B cell (primary cell): Measurements from ENCODE around the gene SLC35E3. TPM values are rescaled to one million over a fixed set of nuclear protein-coding genes. Genes with fewer than 3 reads are reported as not detected.

Experiments used
- ATAC-seq: fragments of 200-7000 bp; cut with Tn5 transposase; one replicate; pipeline ENCODE4 v1.10.0; 2021; ENCODE audit warnings: low read depth, mild to moderate bottlenecking, moderate number of reproducible peaks, moderate library complexity
- CTCF ChIA-PET: fragments of 350-600 bp; sonication (Branson Sonifier 250); formaldehyde crosslinking; loops from one replicate; lab custom pipeline; 2021; ENCODE audit warnings: antibody characterized with exemption, inconsistent platforms; lab: Charles Lee
- POLR2A ChIA-PET: fragments of 350-600 bp; sonication (Branson Sonifier 250); formaldehyde crosslinking; loops from one replicate; lab custom pipeline; 2021; ENCODE audit warnings: antibody characterized with exemption; lab: Charles Lee
- DNase-seq: peaks from one replicate; pipeline ENCODE4 v3.0.0; 2013
- H2AFZ ChIP-seq: 2 replicates; pipeline ENCODE4 v1.6.1; 2012; ENCODE audit warnings: mild to moderate bottlenecking, low read depth, low read length; ENCODE audit not compliant: insufficient read depth, poor library complexity, severe bottlenecking
- H3K27ac ChIP-seq, 2 donors: 1 replicate in 1 of 2; 2 replicates in 1 of 2; pipeline ENCODE4 v1.5.1; 2012 to 2013; ENCODE audit warnings: low read length in 2 of 2, mild to moderate bottlenecking in 2 of 2, moderate library complexity in 1 of 2
- H3K27me3 ChIP-seq, 4 experiments: fragments of 200-600 bp in 1 of 4; sonication (generic) in 1 of 4; replicated peaks in 1 of 4; 1 replicate in 2 of 4; 2 replicates in 2 of 4; pipeline versions ENCODE4 v1.6.1 to v1.7.0; 2013 to 2016; ENCODE audit warnings: low read length in 3 of 4, mild to moderate bottlenecking in 2 of 4, mixed read lengths in 1 of 4, moderate library complexity in 1 of 4; ENCODE audit not compliant: insufficient read depth in 4 of 4, control insufficient read depth in 3 of 4; ENCODE audit errors: control extremely low read depth in 1 of 4
- H3K36me3 ChIP-seq, 2 experiments: replicated peaks in 1 of 2; 1 replicate in 1 of 2; 2 replicates in 1 of 2; pipeline versions ENCODE4 v1.6.1 to v1.7.1; 2013; ENCODE audit warnings: low read length in 1 of 2; ENCODE audit not compliant: insufficient read depth in 2 of 2, control insufficient read depth in 1 of 2; ENCODE audit errors: control extremely low read depth in 1 of 2, extremely low read depth in 1 of 2
- H3K4me1 ChIP-seq, 2 donors: fragments of 200-600 bp in 1 of 2; sonication (generic) in 1 of 2; 1 replicate in 1 of 2; 2 replicates in 1 of 2; pipeline versions ENCODE4 v1.5.1 to v1.6.1; 2013 to 2017; ENCODE audit warnings: low read length in 2 of 2; ENCODE audit not compliant: control insufficient read depth in 2 of 2, insufficient read depth in 2 of 2
- H3K4me2 ChIP-seq: replicated peaks from 2 replicates; pipeline ENCODE3; 2012; ENCODE audit warnings: mild to moderate bottlenecking, low read depth, low read length; ENCODE audit not compliant: poor library complexity, severe bottlenecking
- H3K4me3 ChIP-seq, 5 experiments: fragments of 200-600 bp in 1 of 5; sonication (generic) in 1 of 5; 1 replicate in 3 of 5; 2 replicates in 2 of 5; pipeline versions ENCODE4 v1.5.1 to v1.7.0; 2011 to 2016; ENCODE audit warnings: low read length in 4 of 5, mild to moderate bottlenecking in 4 of 5, low read depth in 2 of 5, control low read depth in 1 of 5, moderate library complexity in 1 of 5; ENCODE audit not compliant: insufficient read depth in 1 of 5; ENCODE audit errors: control extremely low read depth in 1 of 5, extremely low read depth in 1 of 5
- H3K79me2 ChIP-seq: fragments of 200-600 bp; sonication (generic); one replicate; pipeline ENCODE4 v1.6.0; 2016; ENCODE audit warnings: low read length; ENCODE audit not compliant: control insufficient read depth, insufficient read depth
- H3K9ac ChIP-seq: fragments of 200-600 bp; sonication (generic); 2 replicates; pipeline ENCODE4 v1.6.1; 2017; ENCODE audit warnings: mild to moderate bottlenecking, low read length, moderate library complexity
- H3K9me3 ChIP-seq, 3 donors: one replicate each; pipeline versions ENCODE4 v1.6.1 to v1.7.1; 2013; ENCODE audit warnings: low read length in 2 of 3; ENCODE audit not compliant: control insufficient read depth in 2 of 3, insufficient read depth in 1 of 3; ENCODE audit errors: control extremely low read depth in 1 of 3
- H4K20me1 ChIP-seq: 2 replicates; pipeline ENCODE4 v1.6.0; 2012; ENCODE audit warnings: mild to moderate bottlenecking, low read length; ENCODE audit not compliant: insufficient read depth, control insufficient read depth, poor library complexity, severe bottlenecking
- H3K27ac Mint-ChIP-seq: one replicate; pipeline ENCODE4 v1.8.0; 2021; ENCODE audit warnings: mixed read lengths
- H3K27me3 Mint-ChIP-seq: one replicate; pipeline ENCODE4 v1.8.0; 2021; ENCODE audit warnings: mixed read lengths
- H3K4me1 Mint-ChIP-seq: one replicate; pipeline ENCODE4 v1.8.0; 2021; ENCODE audit warnings: mixed read lengths
- H3K4me3 Mint-ChIP-seq: one replicate; pipeline ENCODE4 v1.8.0; 2021; ENCODE audit warnings: mixed read lengths
- H3K9me3 Mint-ChIP-seq: one replicate; pipeline ENCODE4 v1.8.0; 2022; ENCODE audit warnings: mixed read lengths; ENCODE audit not compliant: insufficient read depth
- CTCF ChIP-seq: fragments of 200-600 bp; IDR thresholded peaks from one replicate; pipeline ENCODE4 v1.8.0; 2022; ENCODE audit warnings: antibody characterized with exemption, mild to moderate bottlenecking
- EZH2 ChIP-seq: IDR thresholded peaks from 2 replicates; pipeline ENCODE4 v1.6.1; 2012; ENCODE audit warnings: borderline replicate concordance, low read depth, mild to moderate bottlenecking, moderate library complexity, low read length; ENCODE audit not compliant: insufficient read depth, poor library complexity, severe bottlenecking
- WGBS: methylation state at CpG from one replicate; pipeline ENCODE4 v1.1.5; 2013; ENCODE audit warnings: missing lambda C conversion rate; ENCODE audit not compliant: insufficient coverage; 5-methylcytosine and 5-hydroxymethylcytosine counted together
- intact Hi-C: fragments of 100-400 bp; cut with micrococcal nuclease; formaldehyde crosslinking; loops from one replicate; pipeline ENCODE4 v1.10.0; 2022
- polyA plus RNA-seq: library from polyadenylated mRNA; depleted of rRNA; stranded (reverse); fragments of >200 nt; gene quantifications from 2 replicates; pipeline ENCODE4 v1.2.3, GENCODE V29; 2012
- total RNA-seq, 2 donors: library from RNA; stranded (reverse); fragments of 120-200 nt in 1 of 2; gene quantifications; 1 replicate in 1 of 2; 2 replicates in 1 of 2; pipeline versions ENCODE4 v1.2.3 to v1.2.4, GENCODE V29; 2013 to 2022

Gene SLC35E3
- total and polyA plus RNA-seq, 2 donors (not counting 1 experiment from before 2014, with no cell fraction given), result 7.0 to 15.1 TPM

GRCh38 chr12:68804657-68805591 lies 58.9 kb downstream of the SLC35E3 start:
- peaks cover 17% of the 10 kb centered on the region for H3K4me1 Mint-ChIP-seq
- DNase-seq (no peak), ATAC-seq (no peak)
- no peaks in the 10 kb centered on the region for H3K9me3 Mint-ChIP-seq
- H3K36me3 ChIP-seq, result peaks cover 0 to 3% of the 10 kb centered on the region in 2 experiments
- no peaks in the 10 kb centered on the region for H3K27me3 Mint-ChIP-seq
- H3K4me3 Mint-ChIP-seq, result no peak overlapping the region
- H2AFZ ChIP-seq, result no peak overlapping the region
- 96% methylated on average over 31 of the region's 32 CpGs for WGBS
- no peaks in the 10 kb centered on the region for H3K9me3 ChIP-seq
- no peak overlapping the region for H3K9ac ChIP-seq
- ChIA-PET CTCF (no interaction called here), POLR2A (no interaction called here)
- intact Hi-C loops, result loop anchor here (5.0 to 10.0 kb wide), 2 partner anchors 580 to 1158 kb away; partner anchors contain the start of genes DYRK2 and IL26
- H3K4me2 ChIP-seq, result no peak overlapping the region
- no peak overlapping the region for H3K4me3 ChIP-seq
- H3K27ac Mint-ChIP-seq, result no peak overlapping the region
- H3K27me3 ChIP-seq, result no peaks in the 10 kb centered on the region
- H3K27ac ChIP-seq, result no peak overlapping the region
- peaks cover 11% of the 10 kb centered on the region in 2 donors for H3K4me1 ChIP-seq
- H3K79me2 ChIP-seq, result peaks cover 18% of the 10 kb centered on the region
- TF ChIP-seq EZH2, result no peak
- no peak for TF ChIP-seq CTCF
- no peaks in the 10 kb centered on the region for H4K20me1 ChIP-seq

- Histone ChIP-seq H3K9me3 (no peaks in the 10 kb centered on the region), H2AFZ (no peak overlapping the region), H3K79me2 (peaks cover 21% of the 10 kb centered on the region), H3K27me3 (no peaks in the 10 kb centered on the region), H4K20me1 (no peaks in the 10 kb centered on the region), H3K4me1 (peaks cover 11% of the 10 kb centered on the region in 2 donors), H3K4me2 (no peak overlapping the region), H3K4me3 (no peak overlapping the region), H3K36me3 (peaks cover 0 to 3% of the 10 kb centered on the region in 2 experiments), H3K27ac (no peak overlapping the region), H3K9ac (no peak overlapping the region)
- Mint-ChIP-seq H3K27me3 (no peaks in the 10 kb centered on the region), H3K4me1 (peaks cover 17% of the 10 kb centered on the region), H3K9me3 (no peaks in the 10 kb centered on the region), H3K4me3 (no peak overlapping the region), H3K27ac (no peak overlapping the region)
- CTCF ChIA-PET, result no interaction called here
- 92% methylated on average over 2 of the region's 7 CpGs for WGBS
- DNase-seq (no peak), ATAC-seq (no peak)
- intact Hi-C loops, result loop anchor here (2.0 to 10.0 kb wide), 3 partner anchors 13 to 1158 kb away; partner anchors contain the start of genes DYRK2 and IL26
- TF ChIP-seq CTCF, result no peak
- POLR2A ChIA-PET, result no interaction called here
Measured at GRCh38 chr12:68805592-68806120, 59.7 kb downstream of the SLC35E3 start.
